GM12875 (cell line): Measurements from ENCODE around the gene RNF121.
A peak's percentile ranks its signal among the peaks of the same experiment; 100 is the strongest.

Experiments used
- H3K4me3 ChIP-seq: one replicate; pipeline ENCODE4 v1.5.1; 2011; ENCODE audit warnings: low read depth, low read length, control low read depth
- CTCF ChIP-seq: IDR thresholded peaks from 2 replicates; pipeline ENCODE4 v1.5.1; 2011; ENCODE audit warnings: low read depth, mild to moderate bottlenecking, control low read depth, inconsistent platforms, low read length, moderate library complexity, borderline replicate concordance; ENCODE audit not compliant: insufficient read depth

RNF121 gene

GRCh38 chr11:71913756-71914526 is 14.9 kb upstream of the RNF121 start:
- H3K4me3 ChIP-seq: no peak overlapping the region
- no peak for TF ChIP-seq CTCF

GRCh38 chr11:71914617-71915189 is 14.1 kb upstream of the RNF121 start:
- no peak overlapping the region for H3K4me3 ChIP-seq
- no peak for TF ChIP-seq CTCF

- TF ChIP-seq CTCF: no peak
- H3K4me3 ChIP-seq: no peak overlapping the region
Measured at GRCh38 chr11:71917646-71918140, 11.2 kb upstream of the RNF121 start.

GRCh38 chr11:71927820-71928736 is 768 bp upstream of the RNF121 start, which contains the start of gene XNDC1N:
XNDC1N (minus strand) TSS chr11:71928594; CDS start chr11:71923353, 5,241 bp downstream.
- no peak for TF ChIP-seq CTCF
- H3K4me3 ChIP-seq: peak within 1 kb of the TSS; percentile 58

- H3K4me3 ChIP-seq: peak overlapping the region; percentile 58
- no peak for TF ChIP-seq CTCF
Measured at GRCh38 chr11:71929491-71929890, 645 bp downstream of the RNF121 start.

- no peak for TF ChIP-seq CTCF
- peak overlapping the region; percentile 58 for H3K4me3 ChIP-seq
Measured at GRCh38 chr11:71930556-71931244, 1.9 kb downstream of the RNF121 start.
